Measurements from ENCODE around the gene FAM110A. TPM values are rescaled to one million over a fixed set of nuclear protein-coding genes. Genes with fewer than 3 reads are reported as not detected.

The FAM110A gene
- polyA plus RNA-seq, 1 experiment, result 4.2 TPM

DNA sequence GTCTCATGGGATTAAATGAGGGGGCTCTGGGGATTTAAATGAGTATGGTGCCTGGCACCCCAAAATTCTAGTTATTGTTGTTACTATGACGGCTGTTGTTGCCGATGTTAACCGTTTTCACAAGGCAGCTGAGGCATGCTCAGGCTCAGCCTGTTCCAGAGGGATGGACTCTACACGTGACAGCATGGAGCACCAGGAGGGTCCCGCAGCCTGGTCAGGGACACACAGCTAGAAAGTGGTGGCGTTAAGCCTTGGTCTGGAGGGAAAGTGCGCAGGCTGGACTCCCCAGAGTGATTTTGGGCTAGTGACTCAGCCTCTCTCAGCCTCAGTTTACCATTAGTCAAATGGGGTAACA lies 7.0 kb downstream of the FAM110A start:
- DNase-seq (ENCODE audit: low read depth), result no peak
- TF ChIP-seq, protein P1, sequence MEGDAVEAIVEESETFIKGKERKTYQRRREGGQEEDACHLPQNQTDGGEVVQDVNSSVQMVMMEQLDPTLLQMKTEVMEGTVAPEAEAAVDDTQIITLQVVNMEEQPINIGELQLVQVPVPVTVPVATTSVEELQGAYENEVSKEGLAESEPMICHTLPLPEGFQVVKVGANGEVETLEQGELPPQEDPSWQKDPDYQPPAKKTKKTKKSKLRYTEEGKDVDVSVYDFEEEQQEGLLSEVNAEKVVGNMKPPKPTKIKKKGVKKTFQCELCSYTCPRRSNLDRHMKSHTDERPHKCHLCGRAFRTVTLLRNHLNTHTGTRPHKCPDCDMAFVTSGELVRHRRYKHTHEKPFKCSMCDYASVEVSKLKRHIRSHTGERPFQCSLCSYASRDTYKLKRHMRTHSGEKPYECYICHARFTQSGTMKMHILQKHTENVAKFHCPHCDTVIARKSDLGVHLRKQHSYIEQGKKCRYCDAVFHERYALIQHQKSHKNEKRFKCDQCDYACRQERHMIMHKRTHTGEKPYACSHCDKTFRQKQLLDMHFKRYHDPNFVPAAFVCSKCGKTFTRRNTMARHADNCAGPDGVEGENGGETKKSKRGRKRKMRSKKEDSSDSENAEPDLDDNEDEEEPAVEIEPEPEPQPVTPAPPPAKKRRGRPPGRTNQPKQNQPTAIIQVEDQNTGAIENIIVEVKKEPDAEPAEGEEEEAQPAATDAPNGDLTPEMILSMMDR (IDR thresholded peaks at IDR 0.05; ENCODE audit: insufficient read depth, low read depth, low read length), result no peak
- CTCF ChIA-PET, result interaction anchor here (1.3 kb wide), 1 partner anchor 115 kb away, joined by 3 read pairs; no protein-coding TSS in a partner anchor
- POLR2A ChIA-PET, result no interaction called here
- no peaks in the 10 kb centered on the region for H3K36me3 ChIP-seq (ENCODE audit: control insufficient read depth, insufficient read depth, low read length)
- no peak overlapping the region for H3K4me3 ChIP-seq (ENCODE audit: low read depth, low read length)
- no peaks in the 10 kb centered on the region for H3K27me3 ChIP-seq (ENCODE audit: control insufficient read depth, insufficient read depth, low read length)

DNA sequence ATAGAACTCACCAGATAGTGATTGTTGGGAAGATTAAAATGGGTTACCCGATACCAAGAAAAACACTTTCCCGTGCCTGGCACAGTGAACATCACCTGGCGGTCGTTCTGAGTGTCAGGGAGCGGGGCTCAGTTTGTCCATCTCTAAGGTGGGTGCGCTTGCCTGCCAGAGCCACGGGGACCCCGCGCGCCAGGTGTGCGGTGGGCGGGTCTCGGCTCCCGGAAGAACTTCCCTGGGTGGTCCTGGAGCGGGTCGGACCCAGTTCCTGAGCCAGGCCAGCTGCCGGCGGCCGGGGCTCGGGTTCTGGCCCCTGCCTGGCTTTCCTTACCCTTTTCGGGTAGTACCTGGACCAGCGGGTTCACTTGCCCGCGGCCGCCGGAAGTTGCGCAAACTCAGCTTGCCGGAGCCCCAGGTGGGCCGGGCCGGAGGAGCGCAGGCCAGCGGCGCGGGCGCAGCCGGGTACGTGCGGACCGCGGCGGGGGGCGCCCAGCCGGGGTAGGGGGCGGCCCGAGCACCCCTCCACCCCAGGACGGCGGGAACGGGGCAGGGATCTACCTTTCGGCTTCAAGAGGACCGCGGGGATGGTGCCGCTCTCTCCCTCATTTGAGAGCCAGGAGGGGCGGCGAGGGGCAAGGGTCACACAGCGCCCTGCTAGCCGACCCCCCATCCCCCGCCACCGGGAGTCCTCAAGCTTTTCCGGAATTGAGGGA lies 7.5 kb downstream of the FAM110A start:
- POLR2A ChIA-PET, result no interaction called here
- Histone ChIP-seq H3K36me3 (ENCODE audit: control insufficient read depth, insufficient read depth, low read length) (no peaks in the 10 kb centered on the region), H3K27me3 (ENCODE audit: control insufficient read depth, insufficient read depth, low read length) (no peaks in the 10 kb centered on the region), H3K4me3 (ENCODE audit: low read depth, low read length) (peak overlapping the region; percentile 44)
- TF ChIP-seq, protein P1 (IDR thresholded peaks at IDR 0.05; ENCODE audit: insufficient read depth, low read depth, low read length), result no peak
- CTCF ChIA-PET, result interaction anchor here (1.3 to 1.5 kb wide), 2 partner anchors 8 to 115 kb away, joined by 3 to 4 read pairs; partner anchors contain the start of gene FAM110A
- no peak for DNase-seq (ENCODE audit: low read depth)

DNA sequence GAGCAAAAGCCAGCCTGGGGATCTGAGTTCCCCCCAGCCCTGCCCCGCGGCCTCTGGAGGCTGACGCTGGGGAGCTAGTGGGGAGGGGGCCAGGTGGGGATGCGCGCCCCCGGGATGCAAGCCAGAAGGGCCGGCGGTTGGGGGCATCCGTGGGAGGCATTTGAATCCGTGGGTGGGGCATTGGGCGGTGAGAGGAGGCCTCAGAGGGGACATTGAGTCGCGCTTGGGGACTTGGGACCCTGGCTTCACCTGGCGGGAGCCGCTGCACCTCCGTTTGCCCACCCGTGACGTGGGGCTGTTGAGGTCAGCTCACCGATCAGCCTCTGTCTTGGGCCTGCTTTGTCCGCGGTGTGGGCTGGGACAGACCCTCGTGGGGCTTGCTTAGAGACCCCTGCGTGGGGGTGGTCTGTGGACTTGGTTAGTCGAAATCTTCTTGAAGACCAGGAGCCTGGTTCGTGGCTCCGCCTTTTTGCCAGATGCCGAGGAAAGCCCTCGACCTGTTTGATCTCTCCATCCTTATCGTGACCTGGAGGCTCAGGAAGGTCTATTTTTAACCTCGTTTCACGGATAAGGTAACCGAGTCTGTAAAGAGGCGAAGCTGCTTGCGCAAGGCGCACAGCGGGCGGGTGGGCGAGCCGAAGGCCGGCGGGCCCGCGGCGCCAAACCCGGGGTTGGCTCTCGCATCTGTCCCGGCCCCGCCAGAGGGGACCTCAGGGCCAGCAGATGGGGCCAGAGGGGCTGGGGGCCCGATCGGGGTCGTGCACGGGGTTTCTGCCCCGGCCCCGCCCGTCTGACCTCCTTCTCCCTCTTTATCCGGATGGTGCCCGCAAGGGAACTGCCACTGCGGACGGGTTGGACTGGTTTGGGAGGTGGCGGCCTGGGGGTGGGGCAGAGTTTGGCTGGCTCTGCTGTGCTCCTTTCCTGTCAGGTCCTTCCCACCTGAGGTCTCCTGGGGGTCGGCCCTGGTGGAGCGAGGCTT lies 8.3 kb downstream of the FAM110A start:
- H3K4me3 ChIP-seq (ENCODE audit: low read depth, low read length), result peak overlapping the region; percentile 44
- ChIA-PET POLR2A (no interaction called here), CTCF (interaction anchor here (1.3 to 1.5 kb wide), 2 partner anchors 8 to 114 kb away, joined by 3 to 4 read pairs; partner anchors contain the start of gene FAM110A)
- H3K27me3 ChIP-seq (ENCODE audit: control insufficient read depth, insufficient read depth, low read length), result no peaks in the 10 kb centered on the region
- no peak for DNase-seq (ENCODE audit: low read depth)
- TF ChIP-seq, protein P1 (IDR thresholded peaks at IDR 0.05; ENCODE audit: insufficient read depth, low read depth, low read length), result no peak
- no peaks in the 10 kb centered on the region; the same call in 1 of the 2 replicates for H3K36me3 ChIP-seq (ENCODE audit: control insufficient read depth, insufficient read depth, low read length)

DNA sequence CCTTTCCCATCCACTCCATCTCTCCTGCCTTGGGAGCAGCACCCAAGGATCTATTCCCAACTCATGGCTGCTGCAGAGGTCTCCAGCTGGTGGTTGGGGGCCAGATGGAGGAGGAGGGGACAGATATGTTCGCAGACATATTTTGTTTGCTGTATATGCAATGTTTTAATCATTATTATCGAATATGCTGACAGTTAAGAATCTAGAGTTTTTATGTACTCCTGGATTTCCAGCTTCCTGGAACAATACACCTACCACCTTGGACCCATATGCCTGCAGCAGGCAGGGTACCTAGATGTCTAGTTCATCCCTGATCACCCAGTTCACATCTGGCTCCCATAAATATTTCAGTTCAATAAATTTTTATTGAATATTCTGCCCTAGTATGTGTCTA lies 9.0 kb downstream of the FAM110A start:
- no peaks in the 10 kb centered on the region; the same call in 1 of the 2 replicates for H3K36me3 ChIP-seq (ENCODE audit: control insufficient read depth, insufficient read depth, low read length)
- TF ChIP-seq, protein P1 (IDR thresholded peaks at IDR 0.05; ENCODE audit: insufficient read depth, low read depth, low read length), result no peak
- H3K27me3 ChIP-seq (ENCODE audit: control insufficient read depth, insufficient read depth, low read length), result no peaks in the 10 kb centered on the region
- ChIA-PET CTCF (interaction anchor here (1.5 kb wide), 1 partner anchor 9 kb away, joined by 4 read pairs; the partner anchor contains the start of gene FAM110A), POLR2A (no interaction called here)
- no peak overlapping the region for H3K4me3 ChIP-seq (ENCODE audit: low read depth, low read length)
- no peak for DNase-seq (ENCODE audit: low read depth)

DNA sequence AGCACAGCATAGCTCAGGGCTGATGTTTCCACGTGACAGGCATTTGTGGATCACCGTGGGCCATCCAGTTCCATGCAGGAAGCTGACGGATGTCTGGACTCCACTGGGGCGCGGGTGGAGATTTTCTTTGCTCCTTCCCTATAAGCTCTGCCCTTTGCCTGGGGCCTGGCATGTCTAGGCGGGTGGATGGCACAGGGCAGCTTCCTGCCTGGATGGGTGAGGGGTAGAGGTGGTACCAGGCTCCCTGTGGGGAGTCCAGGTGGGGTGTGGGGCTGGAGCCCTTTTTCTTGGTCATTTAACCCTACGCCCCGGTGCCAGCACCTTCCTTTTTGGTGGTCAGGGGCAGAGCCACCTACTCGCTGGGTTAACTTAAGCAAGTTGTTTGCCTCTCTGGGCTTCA lies 10.4 kb downstream of the FAM110A start:
- no peak for DNase-seq (ENCODE audit: low read depth)
- CTCF ChIA-PET, result interaction anchor here (1.4 to 1.5 kb wide), 3 partner anchors 10 to 113 kb away, joined by 3 to 5 read pairs (median 5); partner anchors contain the start of gene FAM110A

More for the DNA sequence above, 10.4 kb downstream of the FAM110A start:
- TF ChIP-seq, protein P1 (IDR thresholded peaks at IDR 0.05; ENCODE audit: insufficient read depth, low read depth, low read length), result no peak
- Histone ChIP-seq H3K4me3 (ENCODE audit: low read depth, low read length) (no peak overlapping the region), H3K36me3 (ENCODE audit: control insufficient read depth, insufficient read depth, low read length) (no peaks in the 10 kb centered on the region; the same call in 1 of the 2 replicates), H3K27me3 (ENCODE audit: control insufficient read depth, insufficient read depth, low read length) (no peaks in the 10 kb centered on the region)
- POLR2A ChIA-PET, result interaction anchor here (0.6 kb wide), 1 partner anchor 272 kb away, joined by 10 read pairs; no protein-coding TSS in a partner anchor
